Subcutaneous abdominal adipose tissue (tissue), 5 donors: ENCODE data around the gene TMX3.

Experiments
- H3K27ac ChIP-seq: one replicate; pipeline ENCODE4 v1.7.0; 2013; ENCODE audit warnings: low read depth, mild to moderate bottlenecking, inconsistent platforms, low read length, moderate library complexity
- H3K27me3 ChIP-seq, 5 donors: one replicate each; pipeline ENCODE4 v1.7.0; 2013; ENCODE audit warnings: low read length in 5 of 5, inconsistent platforms in 1 of 5; ENCODE audit not compliant: control insufficient read depth in 5 of 5, insufficient read depth in 4 of 5
- H3K36me3 ChIP-seq, 5 donors: one replicate each; pipeline ENCODE4 v1.7.0; 2013; ENCODE audit warnings: low read length in 5 of 5; ENCODE audit not compliant: control insufficient read depth in 5 of 5, insufficient read depth in 5 of 5
- H3K4me1 ChIP-seq, 5 donors: one replicate each; pipeline ENCODE4 v1.7.0; 2013; ENCODE audit warnings: low read length in 5 of 5, mild to moderate bottlenecking in 3 of 5, moderate library complexity in 1 of 5; ENCODE audit not compliant: control insufficient read depth in 5 of 5, insufficient read depth in 5 of 5
- H3K4me3 ChIP-seq, 5 donors: one replicate each; pipeline ENCODE4 v1.7.0; 2013; ENCODE audit warnings: low read length in 5 of 5, low read depth in 1 of 5
- H3K9ac ChIP-seq, 5 donors: one replicate each; pipeline ENCODE4 v1.7.0; 2013; ENCODE audit warnings: low read length in 5 of 5, mild to moderate bottlenecking in 4 of 5, moderate library complexity in 3 of 5
- H3K9me3 ChIP-seq, 5 donors: one replicate each; pipeline ENCODE4 v1.7.0; 2013; ENCODE audit warnings: low read length in 5 of 5; ENCODE audit not compliant: control insufficient read depth in 5 of 5
- donor health status: healthy.
- donor health status: healthy.
- donor health status: healthy.
- donor health status: healthy.
- donor health status: healthy.

The TMX3 gene

DNA sequence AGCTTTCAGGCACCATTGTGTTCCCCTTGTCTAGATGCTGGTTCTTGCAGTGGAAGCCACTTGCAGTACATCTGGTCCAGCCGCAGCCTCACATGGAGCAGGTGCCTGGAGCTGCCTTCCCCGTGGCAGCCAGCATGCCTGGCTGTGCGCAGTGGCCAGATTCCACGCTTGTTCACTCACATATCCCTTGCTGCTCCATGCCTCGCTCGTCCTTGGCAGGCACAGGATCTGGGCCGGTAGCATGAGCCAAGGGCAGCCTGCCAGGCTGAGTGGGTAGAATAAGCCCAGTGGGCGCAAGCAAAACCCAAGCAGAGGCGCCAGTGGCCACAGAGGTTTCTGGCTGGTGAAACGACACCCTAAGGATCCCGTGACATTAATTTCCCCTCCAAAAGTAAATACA, 20.6 kb downstream of the TMX3 start:
- Histone ChIP-seq H3K27me3 (no peaks in the 10 kb centered on the region), H3K9ac (no peak overlapping the region), H3K36me3 (peaks cover 26 to 53% (median 35%) of the 10 kb centered on the region in 5 donors), H3K4me1 (no peaks in the 10 kb centered on the region), H3K4me3 (no peak overlapping the region), H3K27ac (no peak overlapping the region), H3K9me3 (no peaks in the 10 kb centered on the region)

GRCh38 chr18:68693091-68693815, 21.7 kb downstream of the TMX3 start:
- Histone ChIP-seq H3K36me3 (peaks cover 26 to 56% (median 38%) of the 10 kb centered on the region in 5 donors), H3K27me3 (no peaks in the 10 kb centered on the region), H3K4me3 (no peak overlapping the region), H3K4me1 (no peaks in the 10 kb centered on the region), H3K9me3 (no peaks in the 10 kb centered on the region), H3K9ac (no peak overlapping the region), H3K27ac (no peak overlapping the region)

DNA sequence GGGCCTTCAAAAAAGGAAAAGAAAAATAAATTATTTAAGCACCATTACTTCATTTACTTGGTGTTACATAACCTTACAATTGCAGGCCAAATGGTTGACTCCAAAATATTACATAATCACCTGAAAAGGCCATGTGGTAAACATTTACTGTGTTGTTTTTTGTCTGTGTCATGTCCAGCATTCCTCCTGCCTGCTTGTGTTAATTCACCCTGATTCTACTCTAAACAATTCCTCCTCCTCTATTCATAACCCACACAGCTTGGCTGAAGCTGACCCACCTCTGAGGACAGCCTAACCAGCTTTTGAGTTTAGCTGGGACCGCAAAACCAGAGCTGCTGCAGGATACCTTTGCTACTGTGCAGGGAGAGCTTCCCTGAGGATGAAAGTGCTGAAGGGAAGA, 35.4 kb downstream of the TMX3 start:
- Histone ChIP-seq H3K4me3 (no peak overlapping the region), H3K9ac (no peak overlapping the region), H3K27ac (peak overlapping the region; percentile 11), H3K36me3 (peaks cover 26 to 58% (median 48%) of the 10 kb centered on the region in 5 donors), H3K27me3 (no peaks in the 10 kb centered on the region), H3K4me1 (peaks cover 0 to 8% (median 6%) of the 10 kb centered on the region in 5 donors), H3K9me3 (no peaks in the 10 kb centered on the region)

DNA sequence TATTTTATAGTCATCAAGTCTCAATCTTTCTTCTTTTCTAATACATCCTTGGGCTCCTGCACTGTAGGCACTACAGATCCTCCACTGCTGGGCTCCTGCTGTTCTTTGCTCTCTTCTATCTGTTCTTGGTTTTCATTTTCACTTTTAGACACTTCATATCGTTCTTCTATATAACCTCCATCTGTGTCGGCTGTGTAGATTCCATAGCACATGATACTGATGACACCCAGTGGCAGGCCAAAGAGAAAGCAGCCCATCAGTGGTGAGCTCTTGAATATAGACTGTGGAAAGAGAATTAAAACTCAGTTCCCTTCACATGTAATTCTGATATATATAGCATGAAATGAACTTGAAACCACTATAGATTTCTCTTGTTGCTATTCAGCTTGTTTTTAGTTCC, 38.0 kb downstream of the TMX3 start:
- H3K9ac ChIP-seq, result no peak overlapping the region
- H3K4me3 ChIP-seq, result no peak overlapping the region
- H3K4me1 ChIP-seq, result peaks cover 0 to 8% (median 6%) of the 10 kb centered on the region in 5 donors
- H3K36me3 ChIP-seq, result peaks cover 21 to 50% (median 42%) of the 10 kb centered on the region in 5 donors
- H3K27ac ChIP-seq, result no peak overlapping the region
- no peaks in the 10 kb centered on the region for H3K9me3 ChIP-seq
- H3K27me3 ChIP-seq, result no peaks in the 10 kb centered on the region

GRCh38 chr18:68667121-68667520, 47.8 kb downstream of the TMX3 start:
- no peak overlapping the region for H3K27ac ChIP-seq
- no peaks in the 10 kb centered on the region for H3K9me3 ChIP-seq
- H3K9ac ChIP-seq, result no peak overlapping the region
- H3K4me1 ChIP-seq, result no peaks in the 10 kb centered on the region
- no peaks in the 10 kb centered on the region for H3K36me3 ChIP-seq
- no peaks in the 10 kb centered on the region for H3K27me3 ChIP-seq
- H3K4me3 ChIP-seq, result no peak overlapping the region

DNA sequence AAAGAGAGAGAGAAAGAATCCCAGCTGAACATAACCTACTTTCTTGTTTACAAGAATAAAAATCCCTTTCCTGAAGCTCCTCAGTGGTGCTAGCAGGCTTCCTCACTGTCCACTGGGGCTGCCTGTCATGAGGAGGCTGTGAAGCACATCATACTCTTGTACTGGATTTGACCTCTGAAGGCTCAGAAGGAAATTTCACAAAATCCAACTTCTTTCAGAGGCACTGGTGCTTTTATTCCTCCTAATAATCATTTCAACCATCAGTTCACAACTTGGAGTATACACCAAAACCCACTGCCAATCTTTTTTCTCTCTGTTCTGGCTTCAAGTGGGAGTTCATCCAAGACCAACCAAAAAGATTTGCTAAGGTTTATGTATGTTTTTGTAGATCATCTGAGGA, 48.5 kb downstream of the TMX3 start:
- H3K27ac ChIP-seq, result no peak overlapping the region
- no peaks in the 10 kb centered on the region for H3K9me3 ChIP-seq
- H3K27me3 ChIP-seq, result no peaks in the 10 kb centered on the region
- H3K4me1 ChIP-seq, result no peaks in the 10 kb centered on the region
- H3K4me3 ChIP-seq, result no peak overlapping the region
- no peak overlapping the region for H3K9ac ChIP-seq
- H3K36me3 ChIP-seq, result no peaks in the 10 kb centered on the region

DNA sequence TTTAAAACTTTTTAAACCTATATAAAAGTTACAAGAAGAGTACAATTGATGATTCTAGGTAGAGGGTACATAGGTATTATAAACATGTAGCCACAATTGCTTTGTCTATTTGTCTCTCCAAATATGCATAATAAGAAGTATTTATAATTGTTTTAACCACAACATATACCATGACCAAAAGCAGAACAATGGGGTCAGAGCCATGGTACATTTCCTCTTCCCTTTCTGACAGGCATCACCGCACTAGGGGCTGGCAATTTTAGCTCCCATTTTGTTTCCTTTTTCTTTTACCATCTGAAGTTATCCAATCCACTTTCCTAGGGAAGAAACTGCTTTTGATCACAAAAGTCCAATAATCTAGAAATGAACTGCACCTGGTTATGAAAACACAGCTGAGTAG, 49.3 kb downstream of the TMX3 start:
- no peaks in the 10 kb centered on the region for H3K27me3 ChIP-seq
- no peaks in the 10 kb centered on the region for H3K9me3 ChIP-seq
- H3K9ac ChIP-seq, result no peak overlapping the region
- H3K4me3 ChIP-seq, result no peak overlapping the region
- no peak overlapping the region for H3K27ac ChIP-seq
- no peaks in the 10 kb centered on the region for H3K36me3 ChIP-seq
- no peaks in the 10 kb centered on the region for H3K4me1 ChIP-seq

- Histone ChIP-seq H3K4me1 (no peaks in the 10 kb centered on the region), H3K9me3 (no peaks in the 10 kb centered on the region), H3K4me3 (no peak overlapping the region), H3K27me3 (no peaks in the 10 kb centered on the region), H3K27ac (no peak overlapping the region), H3K9ac (no peak overlapping the region), H3K36me3 (no peaks in the 10 kb centered on the region)
Measured at GRCh38 chr18:68662754-68663153, 52.2 kb downstream of the TMX3 start.

DNA sequence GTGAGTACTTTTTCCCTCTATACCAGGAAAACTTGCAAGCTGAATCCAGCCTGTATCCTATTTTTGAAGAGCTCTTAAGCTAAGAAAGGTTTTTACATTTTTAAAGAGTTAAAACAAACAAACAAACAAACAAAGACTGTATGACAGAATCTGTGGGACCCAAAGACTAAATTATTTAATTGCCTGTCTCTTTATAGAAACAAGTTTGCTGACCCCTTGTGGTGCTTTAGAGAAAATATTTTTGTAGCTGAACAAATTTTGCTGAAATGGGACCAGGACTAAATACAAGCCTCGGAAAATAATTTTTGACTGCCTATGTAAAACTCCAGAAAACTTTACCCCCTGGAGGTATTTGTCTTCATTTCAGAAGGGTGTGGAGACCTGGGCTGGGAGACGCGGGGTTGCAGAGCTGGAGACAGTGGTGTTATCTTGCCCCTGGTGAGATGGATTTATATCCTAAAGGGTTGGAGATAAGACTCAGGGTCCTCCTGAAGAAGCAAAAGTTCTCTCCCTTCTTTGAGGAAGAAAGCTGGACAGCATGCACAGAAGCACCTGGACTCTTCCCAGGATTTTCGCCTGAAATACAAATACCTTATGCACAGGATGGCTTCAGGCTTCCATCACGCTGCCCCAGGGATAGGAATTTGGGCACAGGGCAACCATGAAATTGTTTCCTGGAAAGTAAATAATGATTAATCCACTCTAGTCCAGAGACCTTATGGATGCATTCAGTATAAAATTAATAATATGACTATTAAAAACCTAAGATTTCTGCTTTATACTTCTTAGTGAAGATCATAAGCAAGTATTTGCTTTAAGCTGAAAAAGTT, 54.3 kb downstream of the TMX3 start:
- Histone ChIP-seq H3K9ac (no peak overlapping the region), H3K4me1 (no peaks in the 10 kb centered on the region), H3K4me3 (no peak overlapping the region), H3K27me3 (no peaks in the 10 kb centered on the region), H3K27ac (no peak overlapping the region), H3K36me3 (no peaks in the 10 kb centered on the region), H3K9me3 (no peaks in the 10 kb centered on the region)

DNA sequence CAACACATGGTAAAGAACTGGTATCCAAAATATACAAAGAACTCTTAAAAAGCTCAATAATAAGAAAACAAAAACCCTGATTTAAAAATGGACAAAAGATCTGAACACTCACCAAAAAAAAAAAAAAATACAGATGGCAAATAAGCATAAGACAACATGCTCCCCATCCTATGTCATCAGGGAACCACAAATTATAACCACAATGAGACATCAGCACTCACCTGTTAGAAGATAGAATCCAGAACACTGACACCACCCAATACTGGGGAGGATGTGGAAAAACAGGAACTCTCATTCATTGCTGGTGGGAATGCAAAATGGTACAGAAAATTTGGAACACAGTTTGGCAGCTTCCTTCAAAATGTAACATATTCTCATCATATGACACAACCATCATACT, 66.7 kb downstream of the TMX3 start:
- no peak overlapping the region for H3K9ac ChIP-seq

More for the DNA sequence above, 66.7 kb downstream of the TMX3 start:
- Histone ChIP-seq H3K4me1 (peaks cover 0 to 6% (median 0%) of the 10 kb centered on the region in 5 donors), H3K27ac (no peak overlapping the region), H3K9me3 (no peaks in the 10 kb centered on the region), H3K36me3 (no peaks in the 10 kb centered on the region), H3K27me3 (no peaks in the 10 kb centered on the region), H3K4me3 (no peak overlapping the region)
